HepG2 (cell line): ENCODE data around the gene SCEL. TPM values are rescaled to one million over a fixed set of nuclear protein-coding genes. Genes with fewer than 3 reads are reported as not detected.

ENCODE experiments used
- ATAC-seq: fragments of 200-7000 bp; cut with Tn5 transposase; 3 replicates; pipeline ENCODE4 v1.9.1; 2020; ENCODE audit warnings: mild to moderate bottlenecking, moderate library complexity
- BruUV-seq: library from RNA; stranded (reverse); fragments of 400-500 nt; replicated peaks from 2 replicates; lab custom pipeline; 2021; lab: Mats Ljungman, UMichigan
- CTCF ChIA-PET: fragments of 300-600 bp; formaldehyde crosslinking; extraction: SDS; loops from one replicate; lab custom pipeline; 2021; ENCODE audit warnings: low total read pairs, inconsistent platforms, low intra/inter-chr PET ratio; lab: Yijun Ruan, JAX
- POLR2A ChIA-PET: fragments of 350-600 bp; sonication (Branson Sonifier 250); formaldehyde crosslinking; loops from one replicate; lab custom pipeline; 2020; ENCODE audit warnings: antibody characterized with exemption, inconsistent platforms; lab: Yijun Ruan, JAX
- DNase-seq: peaks from one replicate; pipeline ENCODE4 v3.0.0-alpha.2; 2015; ENCODE audit warnings: low spot score
- FAIRE-seq: peaks from 3 replicates; lab custom pipeline; 2011; peaks lifted over from hg19 to GRCh38; lab: Jason Lieb, UNC
- H2AFZ ChIP-seq: one replicate; pipeline ENCODE4 v1.6.1; 2011; ENCODE audit warnings: low read length, inconsistent platforms
- H3K27ac ChIP-seq: fragments of 300-600 bp; 3 replicates; pipeline ENCODE4 v1.8.0; 2011; ENCODE audit warnings: mixed run types, mild to moderate bottlenecking, mixed read lengths, low read length, inconsistent platforms; ENCODE audit not compliant: insufficient read depth; ENCODE audit errors: extremely low read length
- H3K27me3 ChIP-seq, 2 experiments: fragments of 200-600 bp in 1 of 2; 2 replicates in 1 of 2; 3 replicates in 1 of 2; pipeline versions ENCODE4 v1.6.0 to v1.8.0; 2011; ENCODE audit warnings: low read length in 2 of 2, mild to moderate bottlenecking in 2 of 2, moderate library complexity in 2 of 2, inconsistent platforms in 1 of 2; ENCODE audit not compliant: insufficient read depth in 2 of 2, control insufficient read depth in 1 of 2
- H3K36me3 ChIP-seq, 2 experiments: fragments of 200-600 bp in 1 of 2; replicated peaks in 1 of 2; 2 replicates in 1 of 2; 3 replicates in 1 of 2; pipeline versions ENCODE4 v1.5.1 to v1.8.0; 2011; ENCODE audit warnings: low read length in 2 of 2, inconsistent platforms in 1 of 2; ENCODE audit not compliant: insufficient read depth in 2 of 2, control insufficient read depth in 1 of 2
- H3K4me1 ChIP-seq: 2 replicates; pipeline ENCODE4 v1.5.1; 2012; ENCODE audit warnings: low read length, inconsistent platforms; ENCODE audit not compliant: insufficient read depth
- H3K4me2 ChIP-seq: 2 replicates; pipeline ENCODE4 v1.6.0; 2011; ENCODE audit warnings: low read depth, low read length, inconsistent platforms
- H3K4me3 ChIP-seq, 3 experiments: fragments of 200-600 bp in 1 of 3; sonication (generic), shearing (Covaris generic) in 1 of 3; replicated peaks in 1 of 3; 2 replicates each; pipeline ENCODE4 v1.5.1; 2011 to 2016; ENCODE audit warnings: low read length in 3 of 3, inconsistent platforms in 2 of 3, low read depth in 2 of 3, mild to moderate bottlenecking in 2 of 3, control low read depth in 1 of 3, mixed read lengths in 1 of 3; ENCODE audit not compliant: insufficient read depth in 1 of 3
- H3K79me2 ChIP-seq: one replicate; pipeline ENCODE4 v1.6.1; 2011; ENCODE audit warnings: low read length, inconsistent platforms; ENCODE audit not compliant: insufficient read depth
- H3K9ac ChIP-seq: 2 replicates; pipeline ENCODE4 v1.6.0; 2011; ENCODE audit warnings: mild to moderate bottlenecking, low read depth, low read length, inconsistent platforms; ENCODE audit not compliant: insufficient read depth
- H3K9me3 ChIP-seq: 2 replicates; pipeline ENCODE4 v1.5.1; 2012; ENCODE audit warnings: mild to moderate bottlenecking, low read length
- H4K20me1 ChIP-seq: 2 replicates; pipeline ENCODE4 v1.6.0; 2011; ENCODE audit warnings: inconsistent platforms, mild to moderate bottlenecking, low read length, moderate library complexity; ENCODE audit not compliant: insufficient read depth
- ASH2L ChIP-seq: fragments of 300-600, 200-600 bp; sonication (generic); IDR thresholded peaks from 2 replicates; pipeline ENCODE4 v1.7.0; 2017; ENCODE audit warnings: low read depth, mild to moderate bottlenecking, moderate library complexity, mixed read lengths, low read length; ENCODE audit not compliant: insufficient read length
- ATF6 ChIP-seq: sonication (generic); formaldehyde crosslinking; conservative IDR thresholded peaks from 2 replicates; pipeline ENCODE4 v1.4.0; 2020; ENCODE audit warnings: missing genetic modification reagents
- MAFF ChIP-seq: IDR thresholded peaks from 2 replicates; pipeline ENCODE4 v1.6.1; 2011; ENCODE audit warnings: low read depth, low read length, improper control_type of control experiment
- MAFK ChIP-seq, 2 experiments: IDR thresholded peaks in 1 of 2; conservative IDR thresholded peaks in 1 of 2; 2 replicates each; pipeline ENCODE4 v1.6.1; 2011; ENCODE audit warnings: improper control_type of control experiment in 2 of 2, low read length in 2 of 2
- MEIS2 ChIP-seq: sonication (generic); formaldehyde crosslinking; IDR thresholded peaks from 2 replicates; pipeline ENCODE4 v1.9.0; 2021; ENCODE audit warnings: mild to moderate bottlenecking, missing genetic modification reagents
- PITX1 ChIP-seq: sonication (generic); formaldehyde crosslinking; IDR thresholded peaks from 2 replicates; pipeline ENCODE4 v1.5.1; 2020; ENCODE audit warnings: mild to moderate bottlenecking, missing genetic modification reagents
- POLR2AphosphoS5 ChIP-seq: IDR thresholded peaks from 2 replicates; pipeline ENCODE4 v1.6.1; 2012; ENCODE audit warnings: low read depth, low read length
- REXO4 ChIP-seq: sonication (generic); formaldehyde crosslinking; IDR thresholded peaks from 2 replicates; pipeline ENCODE4 v1.8.0; 2022; ENCODE audit warnings: missing genetic modification reagents, mild to moderate bottlenecking, borderline replicate concordance
- in situ Hi-C: cut with HindIII; loops from 2 replicates; pipeline ENCODE4 v1.10.0; 2017; ENCODE audit warnings: low pct_unique_long_range_greater_than_20kb; ENCODE audit not compliant: extremely low pct_ligation_motif_present
- intact Hi-C: fragments of 100-400 bp; cut with micrococcal nuclease; formaldehyde crosslinking; loops from one replicate; pipeline ENCODE4 v1.10.0; 2022; ENCODE audit not compliant: unreplicated experiment
- polyA plus RNA-seq, 8 experiments: library from polyadenylated mRNA; depleted of rRNA in 3 of 8; stranded (reverse) in 7 of 8; unstranded in 1 of 8; fragments of >200 nt; fragmentation: Illumina TruSeq in 4 of 8; extraction: Trizol in 4 of 8; gene quantifications; 2 replicates each; pipeline versions ENCODE4 v1.2.1 to v1.2.3, GENCODE V29; 2011 to 2016; ENCODE audit warnings: low read depth in 4 of 8, missing spikeins in 1 of 8, mixed read lengths in 1 of 8; ENCODE audit not compliant: insufficient read depth in 1 of 8
- total RNA-seq, 5 experiments: library from RNA; depleted of rRNA; stranded (reverse); fragments of >200 nt; fragmentation: Illumina TruSeq; extraction: Trizol; gene quantifications; 2 replicates each; pipeline ENCODE4 v1.2.3, GENCODE V29; 2016; ENCODE audit warnings: low read depth in 1 of 5

SCEL gene
- total and polyA plus RNA-seq, 2 of the 13 experiments (the other 11 are each of a cell fraction or from before 2014, with no cell fraction given), result not detected

GRCh38 chr13:77616027-77616426 lies 80.5 kb downstream of the SCEL start:
- ATAC-seq, result no peak
- CTCF ChIA-PET, result no interaction called here
- Histone ChIP-seq H4K20me1 (no peaks in the 10 kb centered on the region), H3K36me3 (no peaks in the 10 kb centered on the region), H2AFZ (no peak overlapping the region), H3K9ac (no peak overlapping the region), H3K27me3 (no peaks in the 10 kb centered on the region), H3K27ac (no peak overlapping the region), H3K4me1 (no peaks in the 10 kb centered on the region)
- POLR2A ChIA-PET, result no interaction called here
- no peak for FAIRE-seq
- TF ChIP-seq ASH2L (no peak), PITX1 (no peak), POLR2AphosphoS5 (no peak), MAFK (conservative IDR thresholded peaks at IDR 0.05 in 1 of 2, IDR thresholded peaks at IDR 0.05 in 1 of 2; ENCODE audit: low read length in 2 of 2) (peak; percentile 17 to 73; a peak in 2 of 4 replicates), REXO4 (no peak), ATF6 (no peak), MAFF (peak; percentile 30; the same call in 1 of the 2 replicates), MEIS2 (CRISPR knock-in tag) (no peak)
- TF ChIP-seq, all 625 proteins: peak for 2
- Histone ChIP-seq H3K9me3 (no peaks in the 10 kb centered on the region), H3K79me2 (no peaks in the 10 kb centered on the region), H3K4me2 (no peak overlapping the region), H3K4me3 (no peak overlapping the region)
- in situ Hi-C loops, result loop anchor here (25.0 kb wide), 1 partner anchor 496 kb away; no protein-coding TSS in a partner anchor
- no peak for DNase-seq
- intact Hi-C loops, result no loop called here
- no TSS peak for BruUV-seq
